Measurements from ENCODE around the gene ZNF175. TPM values are rescaled to one million over a fixed set of nuclear protein-coding genes. Genes with fewer than 3 reads are reported as not detected.
"Not testable (repeated sequence)": the region's sequence is repeated elsewhere in the genome, so short reads cannot be mapped to it uniquely, and the experiment has no call there.

The ZNF175 gene
- total RNA-seq, 2 donors from 2014 or later, result 8.0 to 9.2 TPM

GRCh38 chr19:51610576-51610975 is 39.5 kb downstream of the ZNF175 start:
- intact Hi-C loops (cut with DNase I), result no loop called here
- no peak for DNase-seq (ENCODE audit: low spot score)

- intact Hi-C loops (cut with DNase I), result no loop called here
- no peak for DNase-seq (ENCODE audit: low spot score)
Observed at GRCh38 chr19:51614789-51615188, 43.7 kb downstream of the ZNF175 start.

- no peak for DNase-seq (ENCODE audit: low spot score)
- intact Hi-C loops (cut with DNase I), result no loop called here
Observed at GRCh38 chr19:51615991-51616390, 44.9 kb downstream of the ZNF175 start.

DNA sequence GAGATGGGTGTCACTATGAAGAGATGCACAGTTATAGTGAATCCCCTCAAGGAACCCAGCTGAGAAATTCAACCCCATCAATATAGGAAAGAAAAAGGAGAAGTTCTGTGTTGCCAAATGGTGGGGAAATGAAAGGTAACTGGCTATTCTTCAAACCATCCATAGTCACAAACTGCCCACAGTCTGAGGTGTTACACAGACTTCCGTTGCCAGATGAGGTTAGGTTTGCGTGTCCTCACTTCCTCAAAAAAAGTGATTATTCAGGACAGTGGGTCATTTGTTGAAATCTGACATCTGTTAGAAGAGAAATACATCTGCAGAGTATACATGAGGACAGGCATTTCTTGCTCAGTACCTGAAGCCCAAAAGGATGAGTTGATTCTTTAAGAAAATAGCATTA is 50.1 kb downstream of the ZNF175 start:
- DNase-seq (ENCODE audit: low spot score), result no peak
- intact Hi-C loops (cut with DNase I), result no loop called here

- DNase-seq (ENCODE audit: low spot score), result no peak
- intact Hi-C loops (cut with DNase I), result no loop called here
Observed at GRCh38 chr19:51626675-51627074, 55.6 kb downstream of the ZNF175 start.

DNA sequence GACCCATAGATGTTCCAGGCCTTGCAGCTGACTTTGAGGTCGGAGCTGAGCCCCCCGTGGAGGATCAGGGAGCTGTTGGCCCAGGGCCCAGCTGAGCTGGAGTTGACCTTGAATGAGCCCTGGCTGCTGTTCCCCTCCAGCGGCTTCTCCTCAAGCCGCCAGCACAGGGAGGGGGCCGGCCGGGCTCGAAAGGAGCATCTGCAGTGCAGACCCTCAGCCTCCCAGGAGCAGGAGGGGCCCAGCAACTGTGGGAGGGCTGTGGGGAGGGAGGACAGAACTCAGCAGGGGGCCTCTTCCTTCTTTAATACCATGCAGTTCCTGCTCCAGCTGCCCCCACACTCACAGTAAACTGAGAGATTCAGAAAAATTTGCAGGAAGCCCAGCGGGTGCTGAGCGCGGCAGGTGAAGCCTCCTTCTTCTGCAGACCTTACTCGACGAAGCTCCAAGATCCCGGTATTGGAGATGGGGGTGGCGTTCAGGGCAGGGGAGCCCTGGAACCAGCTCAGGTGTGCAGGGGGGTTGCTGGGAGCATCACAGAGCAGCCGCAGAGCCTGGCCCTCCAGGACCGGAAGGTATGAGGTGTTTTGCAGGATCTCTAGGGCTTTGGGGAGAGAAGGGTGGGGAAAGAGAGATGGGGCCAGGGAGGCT is 56.5 kb downstream of the ZNF175 start:
- no peak for DNase-seq (ENCODE audit: low spot score)
- intact Hi-C loops (cut with DNase I), result no loop called here

DNA sequence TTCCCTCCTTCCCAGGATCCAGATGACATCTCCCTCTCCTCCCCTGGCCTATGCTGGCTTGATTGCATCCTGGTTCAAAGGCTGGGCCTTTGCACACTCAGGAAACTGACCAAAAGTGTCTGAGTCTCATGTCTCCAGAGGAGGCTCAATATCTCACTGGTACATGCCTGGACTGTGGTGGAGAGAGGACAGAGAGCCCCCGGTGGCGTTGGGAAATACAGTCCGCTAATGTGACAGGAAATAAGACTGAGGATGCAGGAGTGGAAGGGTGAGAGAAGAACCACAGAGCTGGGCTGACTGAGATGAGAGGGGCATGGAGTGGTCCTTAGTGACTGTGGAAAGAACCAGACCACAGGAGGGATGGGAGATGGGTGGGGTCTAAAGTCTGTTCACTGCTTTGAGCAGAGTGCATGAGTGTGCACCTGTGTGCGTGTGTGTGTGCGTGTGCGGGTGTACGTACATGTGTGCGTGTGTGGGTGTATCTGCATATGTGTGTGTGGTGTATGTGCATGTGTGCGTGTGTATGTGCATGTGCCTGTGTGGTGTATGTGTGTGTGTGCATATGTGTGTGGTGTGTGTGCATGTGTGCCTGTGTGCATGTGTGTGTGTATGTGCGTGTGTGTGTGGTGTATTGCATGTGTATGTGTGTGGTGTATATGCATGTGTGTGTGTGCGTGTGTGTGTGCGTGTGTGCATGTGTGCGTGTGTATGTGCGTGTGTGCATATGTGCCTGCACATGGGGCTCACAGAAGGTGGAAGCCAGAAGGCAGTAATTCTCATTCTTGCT is 57.3 kb downstream of the ZNF175 start:
- intact Hi-C loops (cut with DNase I), result no loop called here
- DNase-seq (ENCODE audit: low spot score), result no peak

- intact Hi-C loops (cut with DNase I), result not testable (repeated sequence)
Observed at GRCh38 chr19:51630315-51630714, 59.2 kb downstream of the ZNF175 start, which contains the start of gene SIGLEC5. TSS of gene SIGLEC5 (minus strand) at chr19:51630401. CDS start at chr19:51630335, 66 bp downstream.

GRCh38 chr19:51632126-51632525 is 61.0 kb downstream of the ZNF175 start:
- DNase-seq (ENCODE audit: low spot score), result no peak
- intact Hi-C loops (cut with DNase I), result no loop called here

More at GRCh38 chr19:51630315-51630714, 59.2 kb downstream of the ZNF175 start, which contains the start of gene SIGLEC5:
- DNase-seq (ENCODE audit: low spot score), result not testable (repeated sequence)

DNA sequence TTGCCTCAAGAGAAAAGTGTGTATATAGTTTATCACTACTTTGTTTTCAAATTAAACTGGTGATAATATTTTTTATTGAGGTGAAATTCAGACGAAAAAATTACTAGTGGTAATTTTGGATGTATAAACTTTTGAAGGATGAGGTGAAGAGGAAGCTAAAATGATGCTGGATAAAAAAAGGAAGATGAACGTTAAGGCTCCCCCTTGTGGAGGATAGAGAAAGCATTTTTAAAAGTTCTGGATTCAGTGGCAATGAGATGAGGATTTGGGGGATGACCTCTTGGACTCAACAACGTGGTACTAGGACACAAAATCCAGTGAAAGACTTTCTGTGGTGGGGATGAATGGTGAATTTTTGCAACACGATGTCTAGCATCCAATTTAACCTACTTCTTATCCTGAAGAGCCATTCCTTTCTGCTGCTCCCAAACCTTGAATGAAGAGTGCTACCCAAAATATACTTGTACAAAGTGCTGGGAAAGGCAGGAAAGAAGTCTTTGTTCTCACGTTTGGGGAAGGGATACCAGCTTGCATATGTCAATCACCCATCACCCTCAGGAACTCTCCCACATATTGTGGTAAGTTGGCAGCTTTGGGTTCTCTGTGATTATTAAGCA is 66.4 kb downstream of the ZNF175 start:
- DNase-seq (ENCODE audit: low spot score), result no peak
- intact Hi-C loops (cut with DNase I), result no loop called here

DNA sequence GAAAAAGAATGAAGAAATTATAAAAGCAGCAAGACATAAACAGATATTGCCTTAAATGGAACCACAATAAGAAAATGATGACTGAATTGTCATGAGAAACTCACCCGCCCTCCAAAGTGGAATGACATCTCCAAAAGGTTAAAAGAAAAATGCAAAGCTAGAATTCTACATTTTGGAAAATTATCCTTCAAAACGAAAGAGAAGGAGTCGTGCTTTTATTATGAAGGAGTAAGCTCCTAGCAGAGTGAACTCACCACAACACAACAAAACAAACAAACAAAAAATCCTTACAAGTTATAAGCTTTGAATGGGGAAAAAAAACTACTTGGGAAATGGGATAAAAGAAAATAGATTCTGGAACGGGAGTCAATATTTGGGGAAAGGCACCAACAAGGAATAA is 68.8 kb downstream of the ZNF175 start:
- intact Hi-C loops (cut with DNase I), result no loop called here
- no peak for DNase-seq (ENCODE audit: low spot score)

GRCh38 chr19:51640386-51640785 is 69.3 kb downstream of the ZNF175 start:
- DNase-seq (ENCODE audit: low spot score), result no peak
- intact Hi-C loops (cut with DNase I), result no loop called here

DNA sequence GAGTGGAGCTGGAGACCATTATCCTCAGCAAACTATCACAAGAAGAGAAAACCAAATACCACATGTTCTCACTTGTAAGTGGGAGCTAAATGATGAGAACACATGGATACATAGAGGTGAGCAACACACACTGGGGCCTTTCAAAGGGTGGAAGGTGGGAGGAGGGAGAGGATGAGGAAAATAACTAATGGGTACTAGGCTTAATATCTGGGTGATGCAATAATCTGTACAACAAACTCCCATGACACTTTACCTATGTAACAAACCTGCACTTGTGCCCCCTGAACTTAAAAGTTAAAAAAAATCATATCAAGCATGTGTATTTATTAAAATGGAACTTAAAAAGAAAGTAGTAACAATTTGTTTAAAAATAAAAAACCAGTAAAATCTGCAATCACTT is 70.6 kb downstream of the ZNF175 start:
- intact Hi-C loops (cut with DNase I), result no loop called here
- no peak for DNase-seq (ENCODE audit: low spot score)

Other genes with a start within 250 kb of the ZNF175 start
- 1 to 10 TPM; 2.0 to 2.9 TPM for gene VSIG10L, start 229.1 kb upstream of the ZNF175 start, total RNA-seq
- 10 to 100 TPM; 44.4 to 50.8 TPM for gene ETFB, start 204.9 kb upstream of the ZNF175 start, total RNA-seq
- 1 to 10 TPM in 1 of 2 donors, under 1 TPM in 1; 0.62 to 1.2 TPM for gene CLDND2, start 202.3 kb upstream of the ZNF175 start, total RNA-seq
- 1 to 10 TPM; 3.0 to 4.8 TPM for gene NKG7, start 198.6 kb upstream of the ZNF175 start, total RNA-seq
- gene LIM2, start 183.3 kb upstream of the ZNF175 start, total RNA-seq, result not detected
- gene C19orf84, start 180.7 kb upstream of the ZNF175 start, total RNA-seq, result not detected
- 10 to 100 TPM in 1 of 2 donors, 1 to 10 TPM in 1; 3.3 to 13.5 TPM for gene SIGLEC10, start 153.6 kb upstream of the ZNF175 start, total RNA-seq
- gene SIGLEC8, start 112.8 kb upstream of the ZNF175 start, total RNA-seq, result under 1 TPM; 0.19 to 0.42 TPM
- gene CEACAM18, start 92.7 kb upstream of the ZNF175 start, total RNA-seq, result not detected
- gene SIGLEC12, start 69.5 kb upstream of the ZNF175 start, total RNA-seq, result under 1 TPM; 0.42 to 1.00 TPM
- gene SIGLEC6, start 39.6 kb upstream of the ZNF175 start, total RNA-seq, result 1 to 10 TPM in 1 of 2 donors, under 1 TPM in 1; 0.86 to 1.6 TPM
- not detected for gene SIGLEC5, start 59.1 kb downstream of the ZNF175 start, total RNA-seq
- gene SIGLEC14, start 75.5 kb downstream of the ZNF175 start, total RNA-seq, result 10 to 100 TPM in 1 of 2 donors, 1 to 10 TPM in 1; 4.8 to 10.3 TPM
- 10 to 100 TPM; 22.7 to 22.9 TPM for gene SPACA6, start 122.0 kb downstream of the ZNF175 start, total RNA-seq
- 1 to 10 TPM; 3.8 to 6.7 TPM for gene HAS1, start 152.7 kb downstream of the ZNF175 start, total RNA-seq
- gene FPR1, start 180.6 kb downstream of the ZNF175 start, total RNA-seq, result 10 to 100 TPM; 24.0 to 38.3 TPM
- gene FPR2, start 189.9 kb downstream of the ZNF175 start, total RNA-seq, result 1 to 10 TPM; 1.7 to 6.9 TPM
- 10 to 100 TPM; 14.5 to 15.0 TPM for gene FPR3, start 223.9 kb downstream of the ZNF175 start, total RNA-seq